ENCODE measurements around the gene SOD2.

The SOD2 gene

GRCh38 chr6:159701413-159701999 lies 8.5 kb upstream of the SOD2 start:
- no peak for TF ChIP-seq CTCF (IDR thresholded peaks at IDR 0.05)

GRCh38 chr6:159700970-159701369 lies 7.9 kb upstream of the SOD2 start:
- no peak for TF ChIP-seq CTCF (IDR thresholded peaks at IDR 0.05)

- TF ChIP-seq CTCF (IDR thresholded peaks at IDR 0.05), result no peak
These were observed 2.9 kb upstream of the SOD2 start for GRCh38 chr6:159695984-159696383.

GRCh38 chr6:159693894-159694545 lies 979 bp upstream of the SOD2 start:
- no peak for TF ChIP-seq CTCF (IDR thresholded peaks at IDR 0.05)

- no peak for TF ChIP-seq CTCF (IDR thresholded peaks at IDR 0.05)
These were observed 526 bp downstream of the SOD2 start for GRCh38 chr6:159692303-159693127.

GRCh38 chr6:159691963-159692287 lies 1.1 kb downstream of the SOD2 start:
- no peak for TF ChIP-seq CTCF (IDR thresholded peaks at IDR 0.05)

GRCh38 chr6:159691133-159691962 lies 1.7 kb downstream of the SOD2 start:
- TF ChIP-seq CTCF (IDR thresholded peaks at IDR 0.05), result peak; percentile 57; the same call in 1 of the 2 replicates
